D721Med (cell line): Measurements from ENCODE around the gene VPS51.
"Not testable (repeated sequence)": the region's sequence is repeated elsewhere in the genome, so short reads cannot be mapped to it uniquely, and the experiment has no call there.

Experiments
- DNase-seq: peaks from one replicate; pipeline ENCODE4 v3.0.0; 2011; ENCODE audit warnings: low spot score; ENCODE audit not compliant: insufficient read length
- FAIRE-seq: peaks from 2 replicates; lab custom pipeline; 2011; peaks lifted over from hg19 to GRCh38; lab: Jason Lieb, UNC
- TF ChIP-seq, protein P1 (sequence below): IDR thresholded peaks from 2 replicates; pipeline ENCODE4 v1.5.1; 2012; ENCODE audit warnings: mild to moderate bottlenecking, control low read depth; ENCODE audit not compliant: insufficient read depth; ENCODE audit errors: missing control alignments

Gene VPS51

DNA sequence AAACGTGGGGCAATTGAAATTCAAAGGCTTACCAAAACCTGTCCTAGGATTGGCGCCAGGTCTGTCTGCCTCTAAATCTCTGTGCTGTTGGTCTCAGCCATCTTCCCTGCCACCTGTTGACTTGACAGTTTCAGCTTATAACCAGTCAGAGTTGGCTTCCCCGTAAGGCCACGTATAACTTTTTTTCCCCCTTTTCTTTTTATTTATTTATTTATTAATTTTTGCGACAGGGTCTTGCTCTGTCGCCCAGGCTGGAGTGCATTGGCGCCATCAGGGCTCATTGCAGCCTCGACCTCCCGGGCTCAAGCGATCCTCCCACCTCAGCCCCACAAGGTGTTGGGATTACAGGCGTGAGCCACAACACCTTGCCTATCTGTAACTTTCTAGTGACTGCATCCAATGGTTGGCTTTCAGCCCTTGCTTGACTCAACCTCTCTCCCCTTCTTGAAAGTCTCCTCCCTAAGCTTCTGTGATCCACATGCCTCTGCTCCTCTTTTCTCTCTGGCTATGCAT is 39.7 kb downstream of the VPS51 start:
- FAIRE-seq = no peak
- TF ChIP-seq, protein P1, sequence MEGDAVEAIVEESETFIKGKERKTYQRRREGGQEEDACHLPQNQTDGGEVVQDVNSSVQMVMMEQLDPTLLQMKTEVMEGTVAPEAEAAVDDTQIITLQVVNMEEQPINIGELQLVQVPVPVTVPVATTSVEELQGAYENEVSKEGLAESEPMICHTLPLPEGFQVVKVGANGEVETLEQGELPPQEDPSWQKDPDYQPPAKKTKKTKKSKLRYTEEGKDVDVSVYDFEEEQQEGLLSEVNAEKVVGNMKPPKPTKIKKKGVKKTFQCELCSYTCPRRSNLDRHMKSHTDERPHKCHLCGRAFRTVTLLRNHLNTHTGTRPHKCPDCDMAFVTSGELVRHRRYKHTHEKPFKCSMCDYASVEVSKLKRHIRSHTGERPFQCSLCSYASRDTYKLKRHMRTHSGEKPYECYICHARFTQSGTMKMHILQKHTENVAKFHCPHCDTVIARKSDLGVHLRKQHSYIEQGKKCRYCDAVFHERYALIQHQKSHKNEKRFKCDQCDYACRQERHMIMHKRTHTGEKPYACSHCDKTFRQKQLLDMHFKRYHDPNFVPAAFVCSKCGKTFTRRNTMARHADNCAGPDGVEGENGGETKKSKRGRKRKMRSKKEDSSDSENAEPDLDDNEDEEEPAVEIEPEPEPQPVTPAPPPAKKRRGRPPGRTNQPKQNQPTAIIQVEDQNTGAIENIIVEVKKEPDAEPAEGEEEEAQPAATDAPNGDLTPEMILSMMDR = no peak
- no peak for DNase-seq

DNA sequence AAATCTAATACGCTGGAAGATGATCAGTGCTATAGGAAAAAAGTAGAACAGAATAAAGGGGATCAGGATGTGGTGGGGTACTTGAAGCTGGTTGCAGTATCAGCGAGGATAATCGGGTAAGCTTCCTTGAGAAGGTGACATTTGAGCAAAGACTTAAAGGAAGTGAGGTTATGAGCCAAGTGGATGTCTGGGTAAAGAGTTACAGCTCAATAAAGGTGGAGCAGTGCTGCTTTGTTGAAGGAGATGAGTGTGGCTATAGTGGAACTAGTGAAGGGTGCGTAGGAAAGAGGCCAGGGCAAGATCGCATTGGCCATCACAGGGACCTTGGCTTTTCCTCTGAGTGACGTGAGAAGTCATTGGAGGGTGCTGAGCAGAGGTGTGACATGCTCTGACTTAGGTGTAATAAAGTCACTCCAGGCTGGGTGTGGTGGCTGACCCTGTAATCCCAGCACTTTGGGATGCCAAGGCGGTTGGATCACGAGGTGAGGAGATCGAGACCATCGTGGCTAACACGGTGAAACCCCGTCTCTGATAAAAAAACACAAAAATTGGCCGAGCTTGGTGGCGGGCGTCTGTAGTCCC is 40.6 kb downstream of the VPS51 start:
- FAIRE-seq = no peak
- DNase-seq = no peak
- TF ChIP-seq, protein P1 = no peak

DNA sequence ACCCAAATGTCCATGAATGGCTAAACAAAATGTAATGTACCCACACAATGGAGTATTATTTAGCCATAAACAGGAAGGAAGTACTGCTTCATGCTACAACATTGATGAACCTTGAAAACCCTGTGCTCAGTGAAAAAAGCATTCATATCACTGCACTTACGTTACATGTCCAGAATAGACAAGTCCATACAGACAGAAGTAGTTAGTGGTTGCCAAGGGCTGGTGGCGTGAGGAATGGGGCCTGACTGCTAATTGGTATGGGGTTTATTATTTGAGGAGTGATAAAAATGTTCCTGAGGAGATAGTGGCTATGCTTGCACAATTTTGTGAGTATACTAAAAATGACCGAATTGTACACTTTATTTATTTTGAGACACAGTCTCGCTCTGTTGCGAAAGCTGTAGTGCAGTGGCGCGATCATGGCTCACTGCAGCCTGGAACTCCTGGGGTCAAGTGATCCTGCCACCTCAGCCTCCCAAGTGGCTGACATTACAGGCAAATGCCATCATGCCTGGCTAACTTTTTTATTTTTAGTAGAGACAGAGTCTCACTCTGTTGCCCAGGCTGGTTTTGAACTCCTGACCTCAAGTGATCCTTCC is 46.0 kb downstream of the VPS51 start:
- FAIRE-seq = no peak
- no peak for DNase-seq
- TF ChIP-seq, protein P1 = no peak

DNA sequence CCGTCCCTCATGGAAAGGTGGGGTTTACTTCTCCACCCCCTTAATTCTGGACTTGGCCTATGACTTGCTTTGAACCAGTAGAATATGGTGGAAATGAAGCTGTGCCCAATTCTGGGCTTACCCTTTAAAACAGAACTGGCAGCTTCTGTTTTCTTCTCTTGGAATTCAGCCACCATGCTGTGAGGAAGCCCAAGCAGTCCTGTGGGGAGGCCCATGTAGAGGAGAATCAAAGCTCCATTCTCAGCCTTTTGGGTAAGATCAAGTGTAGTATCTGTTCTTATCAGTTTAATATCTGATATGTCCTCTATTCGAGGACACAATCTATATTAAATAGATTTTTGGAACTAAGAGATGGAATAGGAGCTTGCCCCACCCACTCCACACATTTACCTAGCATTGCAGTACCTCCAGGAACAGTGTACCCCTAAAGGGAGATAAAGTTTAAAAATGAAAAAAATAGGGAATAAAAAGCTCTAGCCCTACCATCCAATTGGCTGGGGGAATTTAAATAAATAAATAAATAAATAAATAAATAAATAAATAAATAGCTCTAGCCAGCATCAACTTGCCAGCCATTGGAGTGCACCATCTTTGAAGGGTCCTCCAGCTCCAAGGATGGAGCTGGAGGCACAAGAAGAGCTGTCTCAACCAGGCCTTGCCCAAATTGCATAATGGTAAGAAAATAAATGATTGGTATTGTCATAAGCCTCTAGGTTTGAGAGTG is 51.5 kb downstream of the VPS51 start:
- TF ChIP-seq, protein P1 = no peak
- FAIRE-seq (no peak), DNase-seq (no peak)

DNA sequence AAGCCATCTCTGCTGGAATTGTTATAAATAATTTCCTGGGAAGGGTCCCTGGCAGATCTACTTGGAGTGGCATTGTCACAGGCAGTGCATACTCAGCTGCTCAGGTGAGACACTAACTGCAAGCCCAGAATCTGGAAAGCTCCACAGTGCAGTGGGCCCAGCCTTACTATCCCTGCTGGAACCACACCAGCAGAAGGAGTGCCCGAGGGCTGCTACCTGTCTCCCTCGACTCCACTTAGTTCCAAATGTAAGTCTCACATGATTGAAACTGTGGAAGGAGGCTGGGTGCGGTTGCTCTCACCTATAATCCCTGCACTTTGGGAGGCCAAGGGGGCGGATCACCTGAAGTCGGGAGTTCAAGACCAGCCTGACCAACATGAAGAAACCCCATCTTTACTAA is 52.6 kb downstream of the VPS51 start:
- DNase-seq (no peak), FAIRE-seq (no peak)
- TF ChIP-seq, protein P1 = no peak

DNA sequence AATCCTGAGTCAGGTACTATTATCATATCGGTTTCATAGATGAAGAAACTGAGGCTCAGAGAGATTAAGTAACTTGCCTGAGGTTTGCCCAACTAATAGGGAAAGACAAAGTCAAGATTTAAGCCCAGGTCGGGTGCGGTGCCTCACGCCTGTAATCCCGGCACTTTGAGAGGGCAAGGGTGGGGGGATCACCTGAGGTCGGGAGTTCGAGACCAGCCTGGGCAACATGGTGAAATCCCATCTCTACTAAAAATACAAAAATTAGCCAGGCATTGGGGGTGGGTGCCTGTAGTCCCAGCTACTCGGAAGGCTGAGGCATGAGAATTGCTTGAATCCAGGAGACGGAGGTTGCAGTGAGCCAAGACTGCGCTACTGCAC is 54.1 kb downstream of the VPS51 start:
- not testable (repeated sequence) for FAIRE-seq, DNase-seq

DNA sequence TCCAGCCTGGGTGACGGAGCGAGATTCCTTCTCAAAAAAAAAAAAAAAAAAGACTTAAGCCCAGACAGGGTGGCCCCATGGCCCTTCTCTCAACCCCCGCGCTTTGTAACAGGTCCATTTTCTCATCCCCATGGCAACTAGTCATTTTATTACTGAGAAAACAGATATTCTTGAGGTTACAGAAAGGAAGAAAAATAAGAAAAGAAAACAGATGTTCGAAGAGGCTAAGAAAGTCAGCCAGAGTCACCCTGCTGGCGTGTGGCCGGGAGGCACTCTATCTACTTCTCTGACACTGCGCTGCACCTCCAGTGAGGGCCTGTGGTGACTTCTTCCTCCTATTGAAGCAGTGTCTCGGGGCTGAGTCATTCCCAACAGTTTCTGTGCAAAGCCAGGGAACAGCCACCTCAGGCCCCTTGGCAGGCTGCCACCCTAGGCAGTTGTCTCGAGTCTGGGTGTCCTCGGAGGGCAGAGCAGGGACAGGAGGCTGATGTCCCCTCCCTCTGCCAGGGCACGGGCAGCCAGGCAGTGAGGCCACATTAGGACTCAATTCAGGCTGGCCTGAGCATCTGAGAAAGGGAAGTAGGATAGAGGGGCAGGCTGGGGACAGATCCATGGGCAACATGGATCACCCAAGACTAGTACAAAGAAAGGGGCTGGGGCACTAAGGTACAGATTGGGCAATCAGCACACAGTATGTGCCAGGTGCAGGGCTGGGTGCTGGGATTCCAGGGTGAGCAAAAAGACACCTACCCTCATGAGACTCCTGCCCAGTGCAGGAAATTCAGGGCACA is 54.7 kb downstream of the VPS51 start:
- no peak for DNase-seq
- TF ChIP-seq, protein P1 = no peak
- no peak for FAIRE-seq
